HepG2 (cell line): ENCODE measurements around the gene STYXL1. TPM values are rescaled to one million over a fixed set of nuclear protein-coding genes. Genes with fewer than 3 reads are reported as not detected.

Source experiments
- ARID2 ChIP-seq: sonication (generic); formaldehyde crosslinking; IDR thresholded peaks from 2 replicates; pipeline ENCODE4 v1.8.1; 2022; ENCODE audit warnings: mild to moderate bottlenecking, missing genetic modification reagents, borderline replicate concordance
- DZIP1 ChIP-seq: sonication (generic); formaldehyde crosslinking; IDR thresholded peaks from 2 replicates; pipeline ENCODE4 v1.5.0; 2020; ENCODE audit warnings: mild to moderate bottlenecking, missing genetic modification reagents
- GATA4 ChIP-seq: sonication (generic); IDR thresholded peaks from 2 replicates; pipeline ENCODE4 v1.6.1; 2016; ENCODE audit warnings: antibody characterized with exemption, low read depth, borderline replicate concordance
- HNF4G ChIP-seq, 2 experiments: sonication (generic) in 1 of 2; formaldehyde crosslinking in 1 of 2; IDR thresholded peaks; 2 replicates each; pipeline versions ENCODE4 v1.4.0 to v1.6.1; 2011 to 2020; ENCODE audit warnings: borderline replicate concordance in 2 of 2, low read depth in 2 of 2, mild to moderate bottlenecking in 2 of 2, low read length in 1 of 2, missing genetic modification reagents in 1 of 2, moderate library complexity in 1 of 2
- MTERF4 ChIP-seq: sonication (generic); formaldehyde crosslinking; IDR thresholded peaks from 2 replicates; pipeline ENCODE4 v1.8.0; 2023; ENCODE audit warnings: mild to moderate bottlenecking, missing genetic modification reagents
- PHF5A ChIP-seq: IDR thresholded peaks from one replicate; pipeline ENCODE4 v1.6.1; 2018; ENCODE audit warnings: low read depth, missing genetic modification reagents; ENCODE audit not compliant: unreplicated experiment
- PTBP1 ChIP-seq: fragments of 200-400 bp; formaldehyde crosslinking; IDR thresholded peaks from 2 replicates; pipeline ENCODE4 v1.6.1; 2018; ENCODE audit warnings: low read length, low read depth; ENCODE audit not compliant: poor library complexity, severe bottlenecking
- RFX5 ChIP-seq: IDR thresholded peaks from 2 replicates; pipeline ENCODE4 v1.6.1; 2011; ENCODE audit warnings: low read depth, low read length, improper control_type of control experiment
- STAT5B ChIP-seq: sonication (generic); formaldehyde crosslinking; IDR thresholded peaks from 2 replicates; pipeline ENCODE4 v1.4.0; 2020; ENCODE audit warnings: missing genetic modification reagents
- ZBTB2 ChIP-seq: sonication (generic); formaldehyde crosslinking; IDR thresholded peaks from 2 replicates; pipeline ENCODE4 v1.8.0; 2022; ENCODE audit warnings: low read depth, missing genetic modification reagents
- ZFX ChIP-seq: sonication (generic); formaldehyde crosslinking; IDR thresholded peaks from 2 replicates; pipeline ENCODE4 v1.4.0; 2020; ENCODE audit warnings: mild to moderate bottlenecking, low read depth, missing genetic modification reagents, moderate library complexity
- ZNF598 ChIP-seq: sonication (generic); formaldehyde crosslinking; IDR thresholded peaks from 2 replicates; pipeline ENCODE4 v1.5.1; 2020; ENCODE audit warnings: mild to moderate bottlenecking, missing genetic modification reagents, borderline replicate concordance
- ZNF724P ChIP-seq: sonication (generic); formaldehyde crosslinking; IDR thresholded peaks from 2 replicates; pipeline ENCODE4 v1.8.0; 2022; ENCODE audit warnings: missing genetic modification reagents, borderline replicate concordance
- ZSCAN29 ChIP-seq: sonication (generic); formaldehyde crosslinking; conservative IDR thresholded peaks from 2 replicates; pipeline ENCODE4 v1.4.0; 2020; ENCODE audit warnings: mild to moderate bottlenecking, missing genetic modification reagents
- ZZZ3 ChIP-seq: sonication (generic); formaldehyde crosslinking; IDR thresholded peaks from 2 replicates; pipeline ENCODE4 v1.4.0; 2020; ENCODE audit warnings: missing genetic modification reagents, mild to moderate bottlenecking, borderline replicate concordance
- polyA plus RNA-seq, 8 experiments: library from polyadenylated mRNA; depleted of rRNA in 3 of 8; stranded (reverse) in 7 of 8; unstranded in 1 of 8; fragments of >200 nt; fragmentation: Illumina TruSeq in 4 of 8; extraction: Trizol in 4 of 8; gene quantifications; 2 replicates each; pipeline versions ENCODE4 v1.2.1 to v1.2.3, GENCODE V29; 2011 to 2016; ENCODE audit warnings: low read depth in 4 of 8, missing spikeins in 1 of 8, mixed read lengths in 1 of 8; ENCODE audit not compliant: insufficient read depth in 1 of 8
- total RNA-seq, 5 experiments: library from RNA; depleted of rRNA; stranded (reverse); fragments of >200 nt; fragmentation: Illumina TruSeq; extraction: Trizol; gene quantifications; 2 replicates each; pipeline ENCODE4 v1.2.3, GENCODE V29; 2016; ENCODE audit warnings: low read depth in 1 of 5
- TF ChIP-seq, protein P1 (sequence below): sonication (generic); formaldehyde crosslinking; IDR thresholded peaks from 2 replicates; pipeline ENCODE4 v1.8.1; 2023; ENCODE audit warnings: mild to moderate bottlenecking, missing genetic modification reagents
- TF ChIP-seq, protein P2 (sequence below): sonication (generic); formaldehyde crosslinking; IDR thresholded peaks from 2 replicates; pipeline ENCODE4 v1.4.0; 2020; ENCODE audit warnings: mild to moderate bottlenecking, missing genetic modification reagents, borderline replicate concordance

Gene STYXL1
- total and polyA plus RNA-seq, 2 of the 13 experiments (the other 11 are each of a cell fraction or from before 2014, with no cell fraction given), result 23.9 to 38.3 TPM

DNA sequence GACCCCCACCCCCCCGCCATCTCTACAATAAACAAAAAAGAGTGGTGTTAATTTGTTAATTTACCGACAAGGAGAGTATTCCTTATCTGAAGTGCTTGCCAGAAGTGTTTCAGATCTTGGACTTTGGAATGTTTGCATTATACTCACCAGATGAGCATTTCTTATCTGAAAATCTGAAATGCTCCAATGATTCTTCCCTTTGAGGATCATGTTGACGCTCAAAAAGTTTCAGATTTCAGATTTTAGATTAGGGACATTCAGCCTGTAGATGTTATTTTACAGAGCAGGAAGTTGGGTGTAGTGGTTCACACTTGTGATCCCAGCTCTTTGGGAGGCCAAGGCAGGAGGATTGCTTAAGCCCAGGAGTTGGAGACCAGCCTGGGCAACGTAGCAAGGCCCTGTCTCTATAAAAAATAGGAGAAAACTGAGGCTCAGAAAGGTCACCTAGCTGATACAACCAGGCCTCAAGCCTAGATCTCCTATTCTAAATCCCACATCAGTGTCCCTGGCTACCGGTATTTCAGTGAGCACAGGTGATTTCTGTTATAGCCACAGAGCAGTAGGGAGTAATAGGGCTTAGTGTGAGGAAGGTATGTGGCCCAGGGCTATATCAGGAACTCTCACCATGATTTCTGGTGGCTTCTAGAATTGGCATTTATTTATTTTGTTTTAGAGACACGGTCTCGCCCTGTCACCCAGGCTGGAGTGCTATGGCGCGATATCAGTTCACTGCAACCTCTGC, 88.8 kb downstream of the STYXL1 start (continued):
- TF ChIP-seq HNF4G (IDR thresholded peaks at IDR 0.05; ENCODE audit: borderline replicate concordance, low read depth, low read length) (peak; percentile 29; the same call in 1 of the 2 replicates), HNF4G (CRISPR knock-in tag; IDR thresholded peaks at IDR 0.05; ENCODE audit: borderline replicate concordance, low read depth) (no peak), STAT5B (no peak), ZFX (no peak), DZIP1 (CRISPR knock-in tag) (no peak), PTBP1 (no peak), PHF5A (no peak), ZNF724P (CRISPR knock-in tag) (no peak), MTERF4 (CRISPR knock-in tag) (no peak), ZZZ3 (no peak), GATA4 (0 out of 2 replicates have a peak, but pooled peaks have one; percentile 48), RFX5 (no peak), ZBTB2 (no peak), ARID2 (no peak), ZSCAN29 (CRISPR knock-in tag) (no peak), ZNF598 (CRISPR knock-in tag) (no peak)
- TF ChIP-seq, protein P1, sequence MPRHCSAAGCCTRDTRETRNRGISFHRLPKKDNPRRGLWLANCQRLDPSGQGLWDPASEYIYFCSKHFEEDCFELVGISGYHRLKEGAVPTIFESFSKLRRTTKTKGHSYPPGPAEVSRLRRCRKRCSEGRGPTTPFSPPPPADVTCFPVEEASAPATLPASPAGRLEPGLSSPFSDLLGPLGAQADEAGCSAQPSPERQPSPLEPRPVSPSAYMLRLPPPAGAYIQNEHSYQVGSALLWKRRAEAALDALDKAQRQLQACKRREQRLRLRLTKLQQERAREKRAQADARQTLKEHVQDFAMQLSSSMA (CRISPR knock-in tag), result no peak
- TF ChIP-seq, protein P2, sequence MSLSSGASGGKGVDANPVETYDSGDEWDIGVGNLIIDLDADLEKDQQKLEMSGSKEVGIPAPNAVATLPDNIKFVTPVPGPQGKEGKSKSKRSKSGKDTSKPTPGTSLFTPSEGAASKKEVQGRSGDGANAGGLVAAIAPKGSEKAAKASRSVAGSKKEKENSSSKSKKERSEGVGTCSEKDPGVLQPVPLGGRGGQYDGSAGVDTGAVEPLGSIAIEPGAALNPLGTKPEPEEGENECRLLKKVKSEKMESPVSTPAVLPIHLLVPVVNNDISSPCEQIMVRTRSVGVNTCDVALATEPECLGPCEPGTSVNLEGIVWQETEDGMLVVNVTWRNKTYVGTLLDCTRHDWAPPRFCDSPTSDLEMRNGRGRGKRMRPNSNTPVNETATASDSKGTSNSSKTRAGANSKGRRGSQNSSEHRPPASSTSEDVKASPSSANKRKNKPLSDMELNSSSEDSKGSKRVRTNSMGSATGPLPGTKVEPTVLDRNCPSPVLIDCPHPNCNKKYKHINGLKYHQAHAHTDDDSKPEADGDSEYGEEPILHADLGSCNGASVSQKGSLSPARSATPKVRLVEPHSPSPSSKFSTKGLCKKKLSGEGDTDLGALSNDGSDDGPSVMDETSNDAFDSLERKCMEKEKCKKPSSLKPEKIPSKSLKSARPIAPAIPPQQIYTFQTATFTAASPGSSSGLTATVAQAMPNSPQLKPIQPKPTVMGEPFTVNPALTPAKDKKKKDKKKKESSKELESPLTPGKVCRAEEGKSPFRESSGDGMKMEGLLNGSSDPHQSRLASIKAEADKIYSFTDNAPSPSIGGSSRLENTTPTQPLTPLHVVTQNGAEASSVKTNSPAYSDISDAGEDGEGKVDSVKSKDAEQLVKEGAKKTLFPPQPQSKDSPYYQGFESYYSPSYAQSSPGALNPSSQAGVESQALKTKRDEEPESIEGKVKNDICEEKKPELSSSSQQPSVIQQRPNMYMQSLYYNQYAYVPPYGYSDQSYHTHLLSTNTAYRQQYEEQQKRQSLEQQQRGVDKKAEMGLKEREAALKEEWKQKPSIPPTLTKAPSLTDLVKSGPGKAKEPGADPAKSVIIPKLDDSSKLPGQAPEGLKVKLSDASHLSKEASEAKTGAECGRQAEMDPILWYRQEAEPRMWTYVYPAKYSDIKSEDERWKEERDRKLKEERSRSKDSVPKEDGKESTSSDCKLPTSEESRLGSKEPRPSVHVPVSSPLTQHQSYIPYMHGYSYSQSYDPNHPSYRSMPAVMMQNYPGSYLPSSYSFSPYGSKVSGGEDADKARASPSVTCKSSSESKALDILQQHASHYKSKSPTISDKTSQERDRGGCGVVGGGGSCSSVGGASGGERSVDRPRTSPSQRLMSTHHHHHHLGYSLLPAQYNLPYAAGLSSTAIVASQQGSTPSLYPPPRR (CRISPR knock-in tag), result no peak
